GM12873 (cell line): ENCODE measurements around the gene DSCAM.

ENCODE experiments used
- CTCF ChIP-seq: IDR thresholded peaks from 2 replicates; pipeline ENCODE4 v1.5.1; 2012; ENCODE audit warnings: low read depth, mild to moderate bottlenecking, moderate library complexity, low read length, control low read depth; ENCODE audit not compliant: insufficient read depth; ENCODE audit errors: missing control alignments

DSCAM gene

GRCh38 chr21:40355076-40355475 is 491.9 kb downstream of the DSCAM start:
- no peak for TF ChIP-seq CTCF

GRCh38 chr21:40351006-40351405 is 496.0 kb downstream of the DSCAM start:
- TF ChIP-seq CTCF, result no peak

- TF ChIP-seq CTCF, result no peak
Measured at GRCh38 chr21:40349591-40349990, 497.4 kb downstream of the DSCAM start.

- TF ChIP-seq CTCF, result no peak
Measured at GRCh38 chr21:40345711-40346321, 501.1 kb downstream of the DSCAM start.

GRCh38 chr21:40340357-40340756 is 506.6 kb downstream of the DSCAM start:
- no peak for TF ChIP-seq CTCF

GRCh38 chr21:40339050-40339449 is 507.9 kb downstream of the DSCAM start:
- no peak for TF ChIP-seq CTCF

GRCh38 chr21:40337981-40338380 is 509.0 kb downstream of the DSCAM start:
- no peak for TF ChIP-seq CTCF
